H9 (cell line): ENCODE data around the gene STK31. TPM values are rescaled to one million over a fixed set of nuclear protein-coding genes. Genes with fewer than 3 reads are reported as not detected.
"Not testable (repeated sequence)": the region's sequence is repeated elsewhere in the genome, so short reads cannot be mapped to it uniquely, and the experiment has no call there.

Experiments
- DNase-seq: peaks from one replicate; pipeline ENCODE4 v3.0.0-alpha.2; 2017
- H2AFZ ChIP-seq: one replicate; pipeline ENCODE4 v1.6.1; 2013; ENCODE audit warnings: mild to moderate bottlenecking, low read length, control low read depth, moderate library complexity
- H2AK5ac ChIP-seq: 2 replicates; pipeline ENCODE4 v1.6.1; 2013; ENCODE audit warnings: low read length, control low read depth, mixed read lengths; ENCODE audit not compliant: insufficient read length
- H2BK120ac ChIP-seq: one replicate; pipeline ENCODE4 v1.6.1; 2013; ENCODE audit warnings: low read depth, mild to moderate bottlenecking, low read length, control low read depth, inconsistent platforms; ENCODE audit not compliant: poor library complexity, severe bottlenecking
- H2BK12ac ChIP-seq: 2 replicates; pipeline ENCODE4 v1.6.1; 2013; ENCODE audit warnings: low read length, control low read depth, mixed read lengths, low read depth; ENCODE audit not compliant: insufficient read length
- H2BK15ac ChIP-seq: 2 replicates; pipeline ENCODE4 v1.6.1; 2013; ENCODE audit warnings: low read depth, low read length, control low read depth
- H2BK20ac ChIP-seq: one replicate; pipeline ENCODE4 v1.6.1; 2013; ENCODE audit warnings: low read depth, mild to moderate bottlenecking, low read length, control low read depth, inconsistent platforms; ENCODE audit not compliant: poor library complexity, severe bottlenecking
- H2BK5ac ChIP-seq: 2 replicates; pipeline ENCODE4 v1.6.1; 2013; ENCODE audit warnings: low read length, control low read depth, mixed read lengths; ENCODE audit not compliant: insufficient read length
- H3K14ac ChIP-seq: 2 replicates; pipeline ENCODE4 v1.6.1; 2013; ENCODE audit warnings: low read length, control low read depth; ENCODE audit not compliant: insufficient read depth
- H3K18ac ChIP-seq: 2 replicates; pipeline ENCODE4 v1.6.1; 2013; ENCODE audit warnings: low read depth, mild to moderate bottlenecking, mixed read lengths, low read length, control low read depth; ENCODE audit not compliant: insufficient read length
- H3K23ac ChIP-seq: 2 replicates; pipeline ENCODE4 v1.6.1; 2013; ENCODE audit warnings: low read length, control low read depth, mixed read lengths, low read depth; ENCODE audit not compliant: insufficient read length
- H3K23me2 ChIP-seq: 2 replicates; pipeline ENCODE4 v1.6.1; 2013; ENCODE audit warnings: low read depth, mild to moderate bottlenecking, mixed read lengths, low read length, control low read depth; ENCODE audit not compliant: insufficient read length, poor library complexity, severe bottlenecking
- H3K27ac ChIP-seq: 2 replicates; pipeline ENCODE4 v1.5.1; 2013; ENCODE audit warnings: low read length, control low read depth, mixed read lengths, low read depth; ENCODE audit not compliant: insufficient read length
- H3K27me3 ChIP-seq: 2 replicates; pipeline ENCODE4 v1.6.1; 2013; ENCODE audit warnings: low read length, control low read depth, inconsistent platforms; ENCODE audit not compliant: insufficient read depth
- H3K4ac ChIP-seq: 2 replicates; pipeline ENCODE4 v1.6.1; 2013; ENCODE audit warnings: low read depth, mild to moderate bottlenecking, control low read depth, inconsistent platforms, low read length, moderate library complexity
- H3K4me1 ChIP-seq: 2 replicates; pipeline ENCODE4 v1.6.1; 2013; ENCODE audit warnings: low read length, control low read depth, inconsistent platforms; ENCODE audit not compliant: insufficient read depth
- H3K4me2 ChIP-seq: 2 replicates; pipeline ENCODE4 v1.6.1; 2013; ENCODE audit warnings: low read length, control low read depth, mixed read lengths; ENCODE audit not compliant: insufficient read length, insufficient read depth
- H3K56ac ChIP-seq: 2 replicates; pipeline ENCODE4 v1.6.1; 2013; ENCODE audit warnings: low read depth, mild to moderate bottlenecking, mixed read lengths, low read length, control low read depth; ENCODE audit not compliant: insufficient read length
- H3K79me1 ChIP-seq: 2 replicates; pipeline ENCODE4 v1.6.1; 2013; ENCODE audit warnings: low read depth, mild to moderate bottlenecking, moderate library complexity, low read length, control low read depth, inconsistent platforms; ENCODE audit not compliant: insufficient read depth, poor library complexity, severe bottlenecking
- H3K79me2 ChIP-seq: 2 replicates; pipeline ENCODE4 v1.6.1; 2013; ENCODE audit warnings: low read length, control low read depth, inconsistent platforms; ENCODE audit not compliant: insufficient read depth
- H3K9ac ChIP-seq: 2 replicates; pipeline ENCODE4 v1.6.1; 2013; ENCODE audit warnings: low read length, control low read depth, mixed read lengths; ENCODE audit not compliant: insufficient read length; ENCODE audit errors: extremely low read depth
- H3K9me3 ChIP-seq: one replicate; pipeline ENCODE4 v1.6.1; 2013; ENCODE audit warnings: low read depth, low read length, inconsistent platforms; ENCODE audit not compliant: control insufficient read depth
- H3T11ph ChIP-seq: one replicate; pipeline ENCODE4 v1.6.1; 2013; ENCODE audit warnings: mild to moderate bottlenecking, low read length, control low read depth, inconsistent platforms
- H4K20me1 ChIP-seq: one replicate; pipeline ENCODE4 v1.6.1; 2013; ENCODE audit not compliant: control insufficient read depth, insufficient read length, insufficient read depth
- H4K5ac ChIP-seq: 2 replicates; pipeline ENCODE4 v1.6.1; 2013; ENCODE audit warnings: low read depth, mild to moderate bottlenecking, mixed read lengths, low read length, control low read depth; ENCODE audit not compliant: insufficient read length
- H4K8ac ChIP-seq: replicated peaks from 2 replicates; pipeline ENCODE4 v1.6.1; 2013; ENCODE audit warnings: low read length, control low read depth, mixed read lengths, low read depth; ENCODE audit not compliant: insufficient read length
- H4K91ac ChIP-seq: 2 replicates; pipeline ENCODE4 v1.6.1; 2013; ENCODE audit warnings: low read depth, mild to moderate bottlenecking, moderate library complexity, mixed read lengths, low read length, control low read depth; ENCODE audit not compliant: insufficient read length
- H3K27ac Mint-ChIP-seq, 3 experiments: 2 replicates in 2 of 3; 3 replicates in 1 of 3; pipeline ENCODE4 v1.8.0; 2020 to 2021; ENCODE audit warnings: mixed read lengths in 3 of 3, mild to moderate bottlenecking in 1 of 3, moderate library complexity in 1 of 3
- H3K27me3 Mint-ChIP-seq: 2 replicates; pipeline ENCODE4 v1.8.0; 2021; ENCODE audit warnings: low read depth, mild to moderate bottlenecking, moderate library complexity, mixed read lengths
- H3K36me3 Mint-ChIP-seq, 3 experiments: 2 replicates in 2 of 3; 3 replicates in 1 of 3; pipeline ENCODE4 v1.8.0; 2020 to 2021; ENCODE audit warnings: low read depth in 3 of 3, mixed read lengths in 3 of 3; ENCODE audit not compliant: insufficient read depth in 1 of 3
- H3K4me1 Mint-ChIP-seq, 2 experiments: 2 replicates each; pipeline ENCODE4 v1.8.0; 2020; ENCODE audit warnings: mixed read lengths in 2 of 2
- H3K4me3 Mint-ChIP-seq, 2 experiments: 2 replicates in 1 of 2; 3 replicates in 1 of 2; pipeline ENCODE4 v1.8.0; 2020 to 2021; ENCODE audit warnings: mild to moderate bottlenecking in 2 of 2, mixed read lengths in 2 of 2, moderate library complexity in 1 of 2
- H3K9me3 Mint-ChIP-seq, 2 experiments: 2 replicates in 1 of 2; 3 replicates in 1 of 2; pipeline ENCODE4 v1.8.0; 2020; ENCODE audit warnings: mild to moderate bottlenecking in 2 of 2, mixed read lengths in 2 of 2, moderate library complexity in 1 of 2
- CTCF ChIP-seq: fragments of 200-600 bp; sonication (generic); conservative IDR thresholded peaks from 3 replicates; pipeline ENCODE4 v1.8.0; 2021; ENCODE audit warnings: antibody characterized with exemption, mild to moderate bottlenecking
- WGBS: extraction: QIAGEN DNeasy Blood & Tissue Kit; methylation state at CpG from one replicate; pipeline ENCODE4 v1.1.7; 2013; ENCODE audit warnings: missing lambda C conversion rate, low lambda C conversion rate, mixed read lengths; ENCODE audit not compliant: insufficient read length; ENCODE audit errors: extremely low coverage; 5-methylcytosine and 5-hydroxymethylcytosine counted together
- total RNA-seq: library from RNA; stranded (reverse); gene quantifications from 2 replicates; pipeline ENCODE4 v1.2.1, GENCODE V29; 2021

Gene STK31
- total RNA-seq, 1 experiment from 2014 or later = 0.24 TPM

GRCh38 chr7:23873306-23873705 lies 163.3 kb downstream of the STK31 start:
- Histone ChIP-seq H3K56ac (no peak overlapping the region), H3K9ac (no peak overlapping the region), H4K5ac (no peak overlapping the region), H3K18ac (no peak overlapping the region), H3K27ac (no peak overlapping the region), H3K23me2 (no peaks in the 10 kb centered on the region), H3K4me2 (no peak overlapping the region), H2BK5ac (no peak overlapping the region), H3T11ph (no peak overlapping the region), H3K27me3 (no peaks in the 10 kb centered on the region), H3K4me1 (no peaks in the 10 kb centered on the region), H3K9me3 (no peaks in the 10 kb centered on the region), H2BK12ac (no peak overlapping the region), H2BK20ac (no peak overlapping the region), H3K79me1 (no peaks in the 10 kb centered on the region), H2BK15ac (no peak overlapping the region), H3K4ac (no peak overlapping the region), H2BK120ac (no peak overlapping the region), H2AK5ac (no peak overlapping the region), H4K20me1 (no peaks in the 10 kb centered on the region), H2AFZ (no peak overlapping the region), H3K23ac (no peak overlapping the region), H3K14ac (no peak overlapping the region), H4K91ac (no peak overlapping the region), H3K79me2 (no peaks in the 10 kb centered on the region), H4K8ac (no peak overlapping the region)
- WGBS = no CpG with 5 or more reads among the region's 1 CpG
- Mint-ChIP-seq H3K27ac (no peak overlapping the region), H3K4me1 (no peaks in the 10 kb centered on the region), H3K27me3 (no peaks in the 10 kb centered on the region; the same call in 1 of the 2 replicates), H3K4me3 (no peak overlapping the region), H3K9me3 (peaks cover 0 to 3% of the 10 kb centered on the region in 2 experiments; a peak in 1 of 5 replicates), H3K36me3 (no peaks in the 10 kb centered on the region)
- DNase-seq = no peak
- TF ChIP-seq CTCF = no peak

GRCh38 chr7:23876526-23876925 lies 166.5 kb downstream of the STK31 start:
- WGBS = no CpG with 5 or more reads among the region's 3 CpGs
- not testable (repeated sequence) for H2AK5ac ChIP-seq, H3K27me3 ChIP-seq, H4K8ac ChIP-seq, H3K4me3 Mint-ChIP-seq, H2BK120ac ChIP-seq, H3K4me1 ChIP-seq, H3K79me1 ChIP-seq, H4K5ac ChIP-seq, H3K23me2 ChIP-seq, H3K9ac ChIP-seq, H3K18ac ChIP-seq, H3K27me3 Mint-ChIP-seq, H4K20me1 ChIP-seq, H3K79me2 ChIP-seq, H3K9me3 ChIP-seq, H3K36me3 Mint-ChIP-seq, H3K4me2 ChIP-seq, H3K14ac ChIP-seq, H3T11ph ChIP-seq, H3K4ac ChIP-seq, H2BK20ac ChIP-seq, H4K91ac ChIP-seq, H3K9me3 Mint-ChIP-seq, H3K27ac ChIP-seq, H3K4me1 Mint-ChIP-seq, H2BK15ac ChIP-seq, H2BK12ac ChIP-seq, H3K27ac Mint-ChIP-seq, H2AFZ ChIP-seq, H3K56ac ChIP-seq, H3K23ac ChIP-seq, H2BK5ac ChIP-seq, DNase-seq
